GM18498 (cell line): ENCODE results near the gene ANO2.

ENCODE experiments used
- ATAC-seq: cut with Tn5 transposase; IDR thresholded peaks from one replicate; pipeline ENCODE4 v1.9.1; 2021; ENCODE audit warnings: mild to moderate bottlenecking, moderate library complexity; ENCODE audit not compliant: unreplicated experiment

The ANO2 gene

GRCh38 chr12:5945071-5946008 is at the start of gene ANO2:
ANO2 (minus strand) TSS chr12:5945259; CDS start chr12:5945217, 42 bp downstream.
- no peak for ATAC-seq

GRCh38 chr12:5989621-5990020 is 44.6 kb upstream of the ANO2 start:
- ATAC-seq: no peak

- peak; percentile 69 for ATAC-seq
These were observed 43.6 kb upstream of the ANO2 start for GRCh38 chr12:5988659-5989116.

- no peak for ATAC-seq
These were observed 43.0 kb upstream of the ANO2 start for GRCh38 chr12:5988088-5988487.

- no peak for ATAC-seq
These were observed 42.5 kb upstream of the ANO2 start for GRCh38 chr12:5987573-5987972.

- ATAC-seq: no peak
These were observed 40.4 kb upstream of the ANO2 start for GRCh38 chr12:5985471-5985870.

- ATAC-seq: no peak
These were observed 39.8 kb upstream of the ANO2 start for GRCh38 chr12:5984873-5985272.

- ATAC-seq: no peak
These were observed 37.0 kb upstream of the ANO2 start for GRCh38 chr12:5982106-5982505.

- no peak for ATAC-seq
These were observed 32.5 kb upstream of the ANO2 start for GRCh38 chr12:5977556-5977955.

GRCh38 chr12:5976711-5977110 is 31.7 kb upstream of the ANO2 start:
- ATAC-seq: no peak

GRCh38 chr12:5976196-5976595 is 31.1 kb upstream of the ANO2 start:
- no peak for ATAC-seq

- no peak for ATAC-seq
These were observed 28.5 kb upstream of the ANO2 start for GRCh38 chr12:5973461-5974115.

GRCh38 chr12:5972387-5972786 is 27.3 kb upstream of the ANO2 start:
- no peak for ATAC-seq

GRCh38 chr12:5971194-5971850 is 26.3 kb upstream of the ANO2 start:
- ATAC-seq: no peak

- no peak for ATAC-seq
These were observed 25.1 kb upstream of the ANO2 start for GRCh38 chr12:5969974-5970690.

- ATAC-seq: no peak
These were observed 24.3 kb upstream of the ANO2 start for GRCh38 chr12:5969156-5969973.

- no peak for ATAC-seq
These were observed 22.8 kb upstream of the ANO2 start for GRCh38 chr12:5967645-5968415.

- ATAC-seq: no peak
These were observed 21.5 kb upstream of the ANO2 start for GRCh38 chr12:5966486-5967095.

GRCh38 chr12:5965950-5966383 is 20.9 kb upstream of the ANO2 start:
- peak; percentile 54 for ATAC-seq
